Measurements from ENCODE around the gene AGTR1.

DNA sequence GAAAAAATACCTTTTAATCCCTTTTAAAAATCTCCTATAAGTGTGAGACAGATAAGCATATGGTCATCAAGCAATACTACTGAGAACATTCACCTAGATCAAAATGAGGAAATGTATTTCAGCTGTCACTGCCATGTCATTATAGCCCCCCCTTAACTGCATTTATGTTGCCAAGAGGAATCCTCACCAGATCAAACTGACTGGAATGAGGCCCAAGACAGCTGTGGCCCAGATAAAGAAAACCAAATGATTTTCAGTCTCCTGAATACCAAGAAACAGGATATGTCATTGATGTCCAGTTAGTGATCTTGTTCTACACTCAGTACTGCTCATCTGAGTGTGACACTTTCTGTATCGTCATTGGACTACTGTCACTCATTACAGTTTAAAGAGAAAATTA lies 94.8 kb downstream of the AGTR1 start:
- TF ChIP-seq, protein P1, sequence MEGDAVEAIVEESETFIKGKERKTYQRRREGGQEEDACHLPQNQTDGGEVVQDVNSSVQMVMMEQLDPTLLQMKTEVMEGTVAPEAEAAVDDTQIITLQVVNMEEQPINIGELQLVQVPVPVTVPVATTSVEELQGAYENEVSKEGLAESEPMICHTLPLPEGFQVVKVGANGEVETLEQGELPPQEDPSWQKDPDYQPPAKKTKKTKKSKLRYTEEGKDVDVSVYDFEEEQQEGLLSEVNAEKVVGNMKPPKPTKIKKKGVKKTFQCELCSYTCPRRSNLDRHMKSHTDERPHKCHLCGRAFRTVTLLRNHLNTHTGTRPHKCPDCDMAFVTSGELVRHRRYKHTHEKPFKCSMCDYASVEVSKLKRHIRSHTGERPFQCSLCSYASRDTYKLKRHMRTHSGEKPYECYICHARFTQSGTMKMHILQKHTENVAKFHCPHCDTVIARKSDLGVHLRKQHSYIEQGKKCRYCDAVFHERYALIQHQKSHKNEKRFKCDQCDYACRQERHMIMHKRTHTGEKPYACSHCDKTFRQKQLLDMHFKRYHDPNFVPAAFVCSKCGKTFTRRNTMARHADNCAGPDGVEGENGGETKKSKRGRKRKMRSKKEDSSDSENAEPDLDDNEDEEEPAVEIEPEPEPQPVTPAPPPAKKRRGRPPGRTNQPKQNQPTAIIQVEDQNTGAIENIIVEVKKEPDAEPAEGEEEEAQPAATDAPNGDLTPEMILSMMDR (IDR thresholded peaks at IDR 0.05; ENCODE audit: extremely low read depth in 1 of 2, insufficient read depth in 1 of 2, low read depth in 1 of 2, low read length in 2 of 2) = no peak
- TF ChIP-seq EZH2 (IDR thresholded peaks at IDR 0.05; ENCODE audit: borderline replicate concordance, low read depth, low read length, severe bottlenecking) (no peak), POLR2AphosphoS5 (IDR thresholded peaks at IDR 0.05; ENCODE audit: insufficient read depth, low read depth, low read length) (no peak)
- TF ChIP-seq, protein P2, sequence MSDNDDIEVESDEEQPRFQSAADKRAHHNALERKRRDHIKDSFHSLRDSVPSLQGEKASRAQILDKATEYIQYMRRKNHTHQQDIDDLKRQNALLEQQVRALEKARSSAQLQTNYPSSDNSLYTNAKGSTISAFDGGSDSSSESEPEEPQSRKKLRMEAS (IDR thresholded peaks at IDR 0.05; ENCODE audit: insufficient read depth, insufficient read length) = no peak

Data from endothelial cell of umbilical vein (primary cell).